Iris pigment epithelial cell (primary cell): ENCODE data around the gene DCTN4.
"Not testable (repeated sequence)": the region's sequence is repeated elsewhere in the genome, so short reads cannot be mapped to it uniquely, and the experiment has no call there.

Experiments used
- DNase-seq: peaks from one replicate; pipeline ENCODE4 v3.0.0-alpha.2; 2011; ENCODE audit warnings: low read depth

DCTN4 gene

DNA sequence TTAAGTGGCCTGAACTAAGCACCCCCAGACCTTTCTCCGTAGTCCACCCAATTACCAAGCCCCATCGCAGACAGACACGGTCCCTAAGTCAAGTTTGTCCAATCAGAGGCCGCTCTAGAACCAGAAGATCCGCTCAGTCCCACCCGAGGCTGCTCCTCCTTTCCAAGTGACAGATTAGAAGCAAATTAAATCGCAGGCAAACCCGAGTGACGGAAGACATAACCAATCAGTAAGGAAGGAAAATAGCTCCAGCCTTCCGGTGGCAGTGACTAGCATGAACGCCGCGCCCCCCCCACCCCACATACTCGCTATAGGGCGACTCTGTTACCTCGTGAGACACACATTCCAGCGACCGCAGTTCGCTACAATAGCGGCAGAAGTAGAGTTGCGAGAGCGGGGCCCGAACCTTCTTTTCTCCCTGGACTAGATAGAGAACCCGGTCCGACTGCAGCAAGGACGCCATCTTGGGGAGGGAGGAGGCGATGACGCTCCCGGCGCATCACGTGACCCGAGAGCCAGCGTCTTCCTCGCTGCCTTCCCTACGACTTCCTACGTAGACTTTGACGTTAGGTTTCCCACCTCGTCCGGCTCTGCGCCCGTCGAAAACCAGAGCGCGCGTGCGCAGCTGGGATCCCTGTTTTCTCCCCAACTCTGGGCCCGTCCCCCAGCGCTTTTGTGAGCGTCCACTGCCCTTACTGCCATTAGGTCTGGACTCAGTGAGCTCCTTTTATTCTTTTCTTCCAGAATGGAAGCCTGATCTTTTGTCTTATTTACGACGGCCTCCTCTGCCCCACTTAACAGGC, at the start of gene DCTN4:
DCTN4 (minus strand) TSS at position 487 of the 803 bp plus-strand sequence; CDS start at position 463, 24 bp downstream.
- DNase-seq = peak; percentile 100

GRCh38 chr5:150804388-150804787, 45.6 kb upstream of the DCTN4 start:
- DNase-seq = no peak

DNA sequence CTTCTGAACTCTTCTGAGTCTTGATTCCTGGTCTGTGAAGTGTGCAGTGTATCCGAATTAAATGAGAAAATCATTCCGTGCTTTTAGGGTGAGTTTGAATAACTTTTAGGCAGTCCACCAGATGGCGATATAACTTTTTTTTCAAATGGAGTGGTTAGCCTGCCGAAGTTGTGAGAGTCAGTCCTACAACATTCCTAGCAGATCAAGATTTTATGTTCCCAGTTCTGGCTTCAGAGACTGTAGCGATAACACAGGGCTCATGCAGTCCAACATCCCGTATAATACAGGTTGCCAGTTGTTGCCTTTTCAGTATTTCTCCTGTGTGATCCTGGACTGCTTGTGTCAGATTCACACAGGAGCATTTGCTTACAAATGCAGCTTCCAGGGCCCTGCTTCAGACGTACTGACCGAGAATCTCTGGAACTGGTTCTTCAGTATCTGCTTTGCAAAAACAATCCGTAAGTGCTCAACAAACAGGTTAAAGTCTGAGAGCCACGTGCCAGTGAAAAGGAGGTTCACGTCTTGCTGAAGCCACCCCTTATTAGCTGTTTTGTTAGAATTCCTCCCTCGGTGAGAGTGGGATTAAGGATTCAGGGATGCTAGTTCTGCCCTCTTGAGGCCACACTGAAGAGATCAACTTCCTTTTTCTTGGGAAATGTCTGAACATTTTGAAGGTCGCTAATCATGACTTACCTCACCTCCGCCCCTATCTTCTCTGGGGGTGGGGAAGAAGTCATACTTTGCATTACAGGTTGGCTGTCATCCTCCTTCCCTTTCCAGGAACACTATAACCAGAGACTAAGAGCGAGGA, 42.5 kb upstream of the DCTN4 start:
- DNase-seq = peak; percentile 76

DNA sequence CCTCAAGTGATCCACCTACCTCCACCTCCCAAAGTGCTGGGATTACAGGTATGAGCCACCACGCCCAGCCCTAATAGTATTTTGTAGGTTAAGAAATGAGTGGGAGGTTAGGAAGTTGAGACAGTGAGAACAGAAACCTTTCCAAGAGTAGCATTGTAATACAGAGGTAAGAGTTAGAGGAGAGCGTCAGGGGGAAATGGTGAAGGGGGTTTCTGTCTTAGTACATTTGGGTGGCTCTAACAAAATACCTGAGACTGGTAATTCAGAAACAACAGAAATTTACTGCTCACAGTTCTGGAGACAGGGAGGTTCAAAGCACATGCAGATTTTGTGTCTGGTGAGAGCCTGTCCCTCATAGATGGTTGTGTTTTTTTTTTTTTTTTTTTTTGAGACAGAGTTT, 38.6 kb upstream of the DCTN4 start:
- DNase-seq = no peak

DNA sequence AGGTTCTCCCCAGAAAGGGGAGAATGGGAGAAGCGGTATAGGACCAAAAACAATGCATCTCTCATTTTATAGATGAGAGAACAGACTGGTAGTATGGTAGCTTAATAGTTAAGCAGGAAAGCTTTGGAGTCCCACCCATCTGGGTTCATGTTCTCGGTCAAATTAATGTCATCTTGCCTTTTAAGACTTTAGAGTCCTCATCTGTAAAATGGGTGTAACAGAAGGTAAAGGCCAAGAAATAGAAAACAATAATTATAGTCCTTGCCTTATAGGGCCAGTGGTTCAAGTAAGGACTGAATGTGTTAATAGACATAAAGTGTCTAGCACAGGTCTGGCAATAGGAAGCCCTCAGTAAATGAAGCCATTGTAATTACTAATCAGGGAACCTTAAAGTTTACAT, 36.1 kb upstream of the DCTN4 start:
- no peak for DNase-seq

- not testable (repeated sequence) for DNase-seq
Measured at GRCh38 chr5:150793423-150793888, 34.6 kb upstream of the DCTN4 start.

- DNase-seq = peak; percentile 53
Measured at GRCh38 chr5:150791536-150791935, 32.7 kb upstream of the DCTN4 start.

GRCh38 chr5:150789943-150790611, 31.3 kb upstream of the DCTN4 start:
- DNase-seq = peak; percentile 100

DNA sequence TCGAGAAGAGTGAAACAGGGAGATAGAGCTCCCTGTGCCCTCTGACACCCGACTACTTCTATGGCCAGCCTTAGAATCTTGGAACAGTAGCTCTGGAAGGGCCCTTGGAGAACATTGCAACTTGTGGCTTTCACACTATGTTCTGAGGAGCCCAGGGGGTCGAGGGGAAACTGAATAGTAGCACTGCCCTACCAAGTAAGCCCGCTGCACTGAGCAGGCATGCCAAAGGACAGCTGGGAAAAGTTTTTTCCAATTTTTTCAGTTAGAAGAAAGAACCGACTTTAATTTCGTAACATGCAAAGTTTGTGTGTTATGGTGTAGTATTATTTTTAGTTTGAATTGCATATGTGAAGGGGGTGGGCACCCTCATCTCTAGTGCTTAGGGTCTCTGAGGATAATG, 30.6 kb upstream of the DCTN4 start:
- peak; percentile 15 for DNase-seq

- peak; percentile 14 for DNase-seq
Measured at GRCh38 chr5:150788977-150789376, 30.2 kb upstream of the DCTN4 start.

- DNase-seq = peak; percentile 15
Measured at GRCh38 chr5:150787656-150788055, 28.8 kb upstream of the DCTN4 start.

GRCh38 chr5:150786876-150787275, 28.1 kb upstream of the DCTN4 start:
- DNase-seq = no peak

DNA sequence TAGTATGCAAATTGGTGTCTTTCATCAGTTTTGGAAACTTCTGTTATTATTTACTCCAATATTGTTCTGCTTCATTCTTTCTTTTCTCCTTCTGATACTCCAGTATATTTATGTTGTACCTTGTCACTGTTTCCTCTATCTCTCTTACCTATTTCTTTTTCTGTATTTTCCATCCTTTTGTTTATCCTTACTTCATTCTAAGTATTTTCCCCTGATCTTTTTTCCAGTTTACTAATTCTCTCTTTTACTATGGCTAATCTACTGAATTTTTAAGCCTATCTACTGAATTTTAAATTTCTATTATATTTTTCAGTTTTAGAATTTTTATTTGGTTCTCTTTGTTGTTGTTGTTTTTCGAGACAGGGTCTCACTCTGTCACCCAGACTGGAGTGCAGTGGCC, 27.1 kb upstream of the DCTN4 start:
- no peak for DNase-seq

DNA sequence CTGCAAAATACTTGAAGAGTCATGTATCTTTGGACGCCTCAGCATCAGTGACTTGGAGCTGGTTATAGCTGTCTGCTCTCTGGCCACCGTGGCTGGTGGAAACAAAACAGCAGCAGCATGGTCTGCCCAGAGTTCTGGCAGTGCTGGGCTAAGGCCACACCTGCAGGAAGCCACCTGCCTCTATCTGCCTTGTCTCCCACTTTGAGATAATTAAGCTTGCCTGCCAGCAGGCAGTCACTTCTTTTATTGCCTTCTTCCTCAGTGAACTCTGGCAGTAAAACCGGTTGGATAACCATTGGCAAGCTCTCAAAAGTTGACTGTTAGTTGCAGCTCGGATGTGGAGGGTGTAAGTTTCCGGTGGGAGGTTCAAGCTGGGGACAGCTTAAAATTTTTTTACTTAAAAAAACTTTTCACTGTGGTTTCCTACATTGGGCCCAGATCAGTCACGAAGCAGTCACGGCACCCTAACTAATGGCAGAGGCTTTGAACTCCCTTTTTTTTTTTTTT, 24.7 kb upstream of the DCTN4 start:
- peak; percentile 94 for DNase-seq

- DNase-seq = peak; percentile 13
Measured at GRCh38 chr5:150782850-150783249, 24.0 kb upstream of the DCTN4 start.

DNA sequence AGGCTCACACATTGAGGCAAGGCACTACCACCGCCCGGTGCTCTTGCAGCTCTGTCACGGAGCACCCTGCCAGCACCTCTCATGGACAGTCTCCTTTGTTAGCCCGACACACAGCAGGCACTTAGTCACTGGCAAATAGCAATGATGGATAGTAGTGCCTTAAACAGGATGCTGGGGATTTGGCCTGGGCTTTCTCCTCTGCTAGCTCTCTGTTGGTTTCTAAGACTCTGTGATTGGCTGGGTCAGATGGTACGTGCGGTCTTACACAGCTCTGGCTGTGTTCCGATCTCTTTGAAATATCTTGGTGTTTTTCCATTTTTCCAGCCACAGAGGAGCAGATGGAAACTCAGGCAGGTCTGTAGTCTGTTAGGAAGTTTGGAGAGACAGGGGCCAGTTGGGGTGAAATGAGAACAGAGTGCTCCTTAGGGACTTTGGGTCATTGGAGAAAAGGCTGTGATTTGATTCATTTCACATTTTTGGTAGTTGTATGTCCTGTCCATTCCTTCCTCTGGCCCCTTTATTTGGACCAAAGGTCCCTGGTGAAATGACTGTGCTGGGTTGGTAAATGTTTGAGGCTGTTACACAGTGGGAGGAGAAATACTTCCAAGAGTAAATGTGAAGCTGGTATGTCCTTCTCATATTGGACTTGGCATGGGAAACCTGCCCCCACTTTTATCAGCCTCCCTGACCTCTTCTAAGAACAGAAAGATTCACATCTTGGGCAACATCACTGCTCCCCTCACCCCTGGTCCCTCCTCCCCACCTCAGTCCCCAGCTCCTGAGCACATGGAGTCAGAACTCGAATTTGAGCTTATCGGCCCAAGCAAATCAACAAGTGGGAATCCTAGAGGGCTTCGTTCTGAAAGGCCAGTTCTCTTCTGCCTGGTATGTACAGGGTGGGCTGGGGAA, 23.1 kb upstream of the DCTN4 start:
- DNase-seq = peak; percentile 98

DNA sequence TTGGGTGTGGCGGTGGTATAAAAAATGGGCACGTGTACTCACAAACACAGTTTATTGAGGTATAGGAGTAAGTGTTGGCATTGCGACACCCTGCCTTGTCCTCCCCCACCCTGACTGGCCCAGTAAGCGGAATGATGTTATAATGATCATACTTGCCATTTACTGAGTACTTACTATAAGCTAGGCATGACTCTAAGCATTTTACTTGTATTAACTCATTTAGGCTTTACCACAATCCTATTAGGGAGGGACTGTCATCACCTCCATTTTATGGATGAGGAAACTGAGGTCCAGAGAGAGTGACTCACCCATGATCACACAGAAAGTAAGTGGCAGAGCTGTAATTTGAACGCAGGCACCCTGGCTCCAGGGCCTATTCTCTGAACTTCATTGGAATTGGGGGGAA, 22.0 kb upstream of the DCTN4 start:
- DNase-seq = peak; percentile 70

GRCh38 chr5:150780187-150780692, 21.4 kb upstream of the DCTN4 start:
- DNase-seq = peak; percentile 55

- peak; percentile 66 for DNase-seq
Measured at GRCh38 chr5:150779397-150780186, 20.8 kb upstream of the DCTN4 start.
